SK-N-SH (cell line): Measurements from ENCODE around the gene SCAF11. TPM values are rescaled to one million over a fixed set of nuclear protein-coding genes. Genes with fewer than 3 reads are reported as not detected.

Source experiments
- CTCF ChIA-PET: fragments of 300-600, 350-600 bp; formaldehyde crosslinking; extraction: SDS; loops from one replicate; lab custom pipeline; 2021; lab: Yijun Ruan, JAX
- POLR2A ChIA-PET: fragments of 350-600 bp; sonication (Branson Sonifier 250); formaldehyde crosslinking; extraction: SDS; loops from one replicate; lab custom pipeline; 2020; ENCODE audit warnings: antibody characterized with exemption, inconsistent platforms; lab: Yijun Ruan, JAX
- DNase-seq: peaks from one replicate; pipeline ENCODE4 v3.0.0; 2012
- H2AFZ ChIP-seq: fragments of 200-600 bp; sonication (generic); 2 replicates; pipeline ENCODE4 v1.8.1; 2016; ENCODE audit warnings: antibody characterized with exemption, mild to moderate bottlenecking, low read depth
- H3F3A ChIP-seq: fragments of 200-600 bp; sonication (generic); replicated peaks from 2 replicates; pipeline ENCODE3; 2016; ENCODE audit warnings: antibody characterized with exemption, mild to moderate bottlenecking; ENCODE audit not compliant: insufficient read depth
- H3K27ac ChIP-seq, 2 experiments: fragments of 200-500 bp in 1 of 2; fragments of 200-600 bp in 1 of 2; sonication (Bioruptor generic) in 1 of 2; sonication (generic), shearing (Covaris generic) in 1 of 2; 2 replicates each; pipeline versions ENCODE4 v1.5.1 to v1.6.1; 2014 to 2016; ENCODE audit warnings: low read depth in 2 of 2, inconsistent platforms in 1 of 2, low read length in 1 of 2, mild to moderate bottlenecking in 1 of 2, mixed read lengths in 1 of 2
- H3K27me3 ChIP-seq: fragments of 200-600 bp; sonication (generic), shearing (Covaris generic); 2 replicates; pipeline ENCODE4 v1.6.1; 2016; ENCODE audit warnings: mixed run types; ENCODE audit not compliant: insufficient read depth
- H3K36me3 ChIP-seq, 2 experiments: fragments of 200-500 bp in 1 of 2; fragments of 200-600 bp in 1 of 2; sonication (Bioruptor generic) in 1 of 2; sonication (generic) in 1 of 2; replicated peaks in 1 of 2; 2 replicates each; pipeline versions ENCODE3 to v1.5.1; 2014 to 2016; ENCODE audit warnings: low read length in 1 of 2, mild to moderate bottlenecking in 1 of 2; ENCODE audit not compliant: insufficient read depth in 2 of 2, control insufficient read depth in 1 of 2
- H3K4me1 ChIP-seq, 2 experiments: fragments of 200-500 bp in 1 of 2; fragments of 200-600 bp in 1 of 2; sonication (Bioruptor generic) in 1 of 2; sonication (generic), shearing (Covaris generic) in 1 of 2; 2 replicates each; pipeline versions ENCODE4 v1.5.1 to v1.6.1; 2014 to 2016; ENCODE audit warnings: low read depth in 1 of 2, low read length in 1 of 2, mixed run types in 1 of 2; ENCODE audit not compliant: insufficient read depth in 2 of 2, control insufficient read depth in 1 of 2
- H3K4me2 ChIP-seq: fragments of 200-600 bp; sonication (generic), shearing (Covaris generic); 2 replicates; pipeline ENCODE4 v1.6.1; 2017; ENCODE audit warnings: mixed run types
- H3K4me3 ChIP-seq, 2 experiments: fragments of 200-500 bp in 1 of 2; fragments of 200-600 bp in 1 of 2; sonication (Bioruptor generic) in 1 of 2; sonication (generic), shearing (Covaris generic) in 1 of 2; 2 replicates each; pipeline versions ENCODE4 v1.5.1 to v1.8.1; 2014 to 2016; ENCODE audit warnings: low read depth in 2 of 2, inconsistent platforms in 1 of 2, low read length in 1 of 2, mild to moderate bottlenecking in 1 of 2, mixed read lengths in 1 of 2, moderate library complexity in 1 of 2
- H3K79me2 ChIP-seq: fragments of 200-600 bp; sonication (generic); 2 replicates; pipeline ENCODE4 v1.8.1; 2017; ENCODE audit warnings: mild to moderate bottlenecking; ENCODE audit not compliant: insufficient read depth
- H3K9ac ChIP-seq: fragments of 200-600 bp; sonication (generic); 2 replicates; pipeline ENCODE4 v1.6.1; 2017; ENCODE audit warnings: mixed run types
- H3K9me2 ChIP-seq: fragments of 200-600 bp; sonication (generic); 2 replicates; pipeline ENCODE4 v1.6.1; 2017; ENCODE audit warnings: mixed run types
- H3K9me3 ChIP-seq: fragments of 200-600 bp; sonication (generic); 2 replicates; pipeline ENCODE4 v1.6.1; 2017; ENCODE audit warnings: mixed run types, mild to moderate bottlenecking, moderate library complexity
- H4K20me1 ChIP-seq: fragments of 200-600 bp; sonication (generic); 2 replicates; pipeline ENCODE4 v1.6.1; 2017; ENCODE audit warnings: mild to moderate bottlenecking, mixed run types; ENCODE audit not compliant: insufficient read depth
- CHD2 ChIP-seq: fragments of 150-350 bp; IDR thresholded peaks from 2 replicates; pipeline ENCODE4 v1.6.1; 2018; ENCODE audit warnings: low read length; ENCODE audit not compliant: partially characterized antibody
- EP300 ChIP-seq, 2 experiments: IDR thresholded peaks; 2 replicates each; pipeline versions ENCODE4 v1.4.0 to v1.6.1; 2012; ENCODE audit warnings: borderline replicate concordance in 1 of 2, low read depth in 1 of 2, low read length in 1 of 2
- FOSL2 ChIP-seq: IDR thresholded peaks from 2 replicates; pipeline ENCODE4 v1.4.0; 2012; ENCODE audit warnings: low read depth, mild to moderate bottlenecking, moderate library complexity, borderline replicate concordance
- FOXJ3 ChIP-seq: sonication (generic); formaldehyde crosslinking; IDR thresholded peaks from 2 replicates; pipeline ENCODE4 v1.5.1; 2020; ENCODE audit warnings: mild to moderate bottlenecking, missing genetic modification reagents
- GABPA ChIP-seq: IDR thresholded peaks from 2 replicates; pipeline ENCODE4 v1.4.0; 2012; ENCODE audit warnings: low read depth, mild to moderate bottlenecking
- GATA2 ChIP-seq: sonication (generic); formaldehyde crosslinking; IDR thresholded peaks from 2 replicates; pipeline ENCODE4 v1.5.0; 2020; ENCODE audit warnings: mild to moderate bottlenecking, missing genetic modification reagents
- JUND ChIP-seq: IDR thresholded peaks from 2 replicates; pipeline ENCODE4 v1.4.0; 2012
- RXRA ChIP-seq: IDR thresholded peaks from 2 replicates; pipeline ENCODE4 v1.4.0; 2012; ENCODE audit warnings: low read depth, mild to moderate bottlenecking, borderline replicate concordance
- SIN3A ChIP-seq: IDR thresholded peaks from 2 replicates; pipeline ENCODE4 v1.6.1; 2012; ENCODE audit warnings: low read depth, mild to moderate bottlenecking, low read length, moderate library complexity, borderline replicate concordance
- USF1 ChIP-seq: IDR thresholded peaks from 2 replicates; pipeline ENCODE4 v1.4.0; 2012; ENCODE audit warnings: low read depth, borderline replicate concordance
- WGBS: methylation state at CpG from one replicate; pipeline ENCODE4 v1.1.6; 2017; ENCODE audit warnings: low lambda C conversion rate; 5-methylcytosine and 5-hydroxymethylcytosine counted together
- polyA plus RNA-seq, 3 experiments: library from polyadenylated mRNA; depleted of rRNA; stranded (reverse); fragments of >200 nt; gene quantifications; 2 replicates each; pipeline ENCODE4 v1.2.3, GENCODE V29; 2012

SCAF11 gene
- polyA plus RNA-seq, 1 of the 3 experiments (the other 2 are of a cell fraction) = 26.1 TPM

- no peaks in the 10 kb centered on the region for H3K79me2 ChIP-seq
- peaks cover 30 to 38% of the 10 kb centered on the region in 2 experiments for H3K36me3 ChIP-seq
- H3K4me1 ChIP-seq = no peaks in the 10 kb centered on the region
- no peak overlapping the region for H3K9ac ChIP-seq
- H3K4me2 ChIP-seq = no peak overlapping the region
- H3F3A ChIP-seq = no peaks in the 10 kb centered on the region
- DNase-seq = no peak
- H3K27me3 ChIP-seq = no peaks in the 10 kb centered on the region
- ChIA-PET POLR2A (no interaction called here), CTCF (interaction anchor here (0.6 to 1.6 kb wide), 2 partner anchors 13 to 102 kb away, joined by 3 to 4 read pairs; partner anchors contain the start of gene SCAF11)
- H3K9me3 ChIP-seq = no peaks in the 10 kb centered on the region
- no peaks in the 10 kb centered on the region for H3K9me2 ChIP-seq
- TF ChIP-seq GATA2 (CRISPR knock-in tag) = no peak
- no peak for TF ChIP-seq EP300 (IDR thresholded peaks at IDR 0.05; ENCODE audit: borderline replicate concordance in 1 of 2, low read depth in 1 of 2, low read length in 1 of 2)
- no peak for TF ChIP-seq FOXJ3 (CRISPR knock-in tag)
- no peak for TF ChIP-seq USF1
- no peak for TF ChIP-seq CHD2
- no peak overlapping the region for H3K4me3 ChIP-seq
- H2AFZ ChIP-seq = no peak overlapping the region
- H4K20me1 ChIP-seq = no peaks in the 10 kb centered on the region
- 96% methylated on average over 5 of the region's 5 CpGs for WGBS
- no peak overlapping the region for H3K27ac ChIP-seq
These were observed 102.8 kb downstream of the SCAF11 start for GRCh38 chr12:45887544-45887943.

GRCh38 chr12:45886685-45887084 is 103.7 kb downstream of the SCAF11 start:
- H3K4me3 ChIP-seq = no peak overlapping the region
- no peaks in the 10 kb centered on the region for H3K79me2 ChIP-seq
- H3K9me2 ChIP-seq = no peaks in the 10 kb centered on the region
- H3K27ac ChIP-seq = no peak overlapping the region
- POLR2A ChIA-PET = no interaction called here
- H3K4me2 ChIP-seq = no peak overlapping the region
- no peaks in the 10 kb centered on the region for H3K9me3 ChIP-seq
- H3K27me3 ChIP-seq = no peaks in the 10 kb centered on the region
- CTCF ChIA-PET = no interaction called here
- no peaks in the 10 kb centered on the region for H3F3A ChIP-seq
- no peak overlapping the region for H2AFZ ChIP-seq
- H3K36me3 ChIP-seq = peaks cover 27 to 34% of the 10 kb centered on the region in 2 experiments
- no peak for DNase-seq
- TF ChIP-seq SIN3A = no peak
- no peak for TF ChIP-seq JUND
- TF ChIP-seq GABPA = no peak
- no peak for TF ChIP-seq FOSL2
- no peaks in the 10 kb centered on the region for H4K20me1 ChIP-seq
- no peaks in the 10 kb centered on the region for H3K4me1 ChIP-seq
- 100% methylated on average over 1 of the region's 1 CpG for WGBS
- no peak overlapping the region for H3K9ac ChIP-seq

- no peaks in the 10 kb centered on the region for H3F3A ChIP-seq
- WGBS = 97% methylated on average over 1 of the region's 1 CpG
- POLR2A ChIA-PET = no interaction called here
- H3K4me2 ChIP-seq = no peak overlapping the region
- H3K4me3 ChIP-seq = no peak overlapping the region
- no peaks in the 10 kb centered on the region for H3K9me2 ChIP-seq
- H3K27ac ChIP-seq = no peak overlapping the region; a peak in 1 of 4 replicates
- DNase-seq = no peak
- no peaks in the 10 kb centered on the region for H3K9me3 ChIP-seq
- TF ChIP-seq RXRA = no peak
- TF ChIP-seq, all 33 proteins: peak for 0
- CTCF ChIA-PET = interaction anchor here (0.7 kb wide), 1 partner anchor 1138 kb away, joined by 3 read pairs; no protein-coding TSS in a partner anchor
- Histone ChIP-seq H3K4me1 (peaks cover 0 to 3% of the 10 kb centered on the region in 2 experiments; a peak in 2 of 4 replicates), H3K27me3 (no peaks in the 10 kb centered on the region), H3K79me2 (no peaks in the 10 kb centered on the region; the same call in 1 of the 2 replicates), H3K9ac (no peak overlapping the region), H3K36me3 (peaks cover 28 to 34% of the 10 kb centered on the region in 2 experiments), H2AFZ (no peak overlapping the region), H4K20me1 (no peaks in the 10 kb centered on the region)
These were observed 107.2 kb downstream of the SCAF11 start for GRCh38 chr12:45883187-45883586.
